Osteoblast (primary cell): ENCODE measurements around the gene ROPN1B. TPM values are rescaled to one million over a fixed set of nuclear protein-coding genes. Genes with fewer than 3 reads are reported as not detected.
"Not testable (repeated sequence)": the region's sequence is repeated elsewhere in the genome, so short reads cannot be mapped to it uniquely, and the experiment has no call there.

Experiments
- DNase-seq: peaks from one replicate; pipeline ENCODE4 v3.0.0; 2011; ENCODE audit warnings: low spot score, mixed read lengths; ENCODE audit not compliant: insufficient read length; ENCODE audit errors: missing footprints
- H2AFZ ChIP-seq: 2 replicates; pipeline ENCODE4 v1.6.0; 2011; ENCODE audit warnings: mild to moderate bottlenecking, low read length
- H3K27ac ChIP-seq: 2 replicates; pipeline ENCODE4 v1.5.1; 2011; ENCODE audit warnings: mild to moderate bottlenecking, low read depth, low read length, moderate library complexity
- H3K27me3 ChIP-seq: 2 replicates; pipeline ENCODE4 v1.6.0; 2012; ENCODE audit warnings: mild to moderate bottlenecking, control low read depth, inconsistent platforms, low read length, moderate library complexity; ENCODE audit not compliant: insufficient read depth
- H3K36me3 ChIP-seq: 2 replicates; pipeline ENCODE4 v1.5.1; 2011; ENCODE audit warnings: mild to moderate bottlenecking, low read length, control low read depth, moderate library complexity; ENCODE audit not compliant: insufficient read depth
- H3K4me1 ChIP-seq: 2 replicates; pipeline ENCODE4 v1.5.1; 2011; ENCODE audit warnings: mild to moderate bottlenecking, low read length, control low read depth, moderate library complexity; ENCODE audit not compliant: insufficient read depth
- H3K4me2 ChIP-seq: 2 replicates; pipeline ENCODE4 v1.6.0; 2011; ENCODE audit warnings: mild to moderate bottlenecking, low read length; ENCODE audit not compliant: insufficient read depth
- H3K4me3 ChIP-seq: fragments of 200-600 bp; sonication (generic); 3 replicates; pipeline ENCODE4 v1.5.1; 2012; ENCODE audit warnings: mild to moderate bottlenecking, low read length, inconsistent platforms; ENCODE audit not compliant: insufficient read depth
- H3K79me2 ChIP-seq: 2 replicates; pipeline ENCODE4 v1.6.0; 2012; ENCODE audit warnings: mild to moderate bottlenecking, low read length, control low read depth, inconsistent platforms; ENCODE audit not compliant: insufficient read depth
- H3K9me3 ChIP-seq: 2 replicates; pipeline ENCODE4 v1.5.1; 2011; ENCODE audit warnings: low read depth, low read length, control low read depth
- H4K20me1 ChIP-seq: 2 replicates; pipeline ENCODE4 v1.6.0; 2012; ENCODE audit warnings: mild to moderate bottlenecking, low read length, control low read depth; ENCODE audit not compliant: insufficient read depth
- total RNA-seq: library from RNA; depleted of rRNA; stranded (reverse); fragments of >200 nt; gene quantifications from 2 replicates; pipeline ENCODE4 v1.2.3, GENCODE V29; 2012
- TF ChIP-seq, protein P1 (sequence below): IDR thresholded peaks from 2 replicates; pipeline ENCODE4 v1.5.1; 2011; ENCODE audit warnings: mild to moderate bottlenecking, low read depth, low read length, moderate library complexity; ENCODE audit errors: extremely low read depth

The ROPN1B gene
- total RNA-seq, 1 donor: not detected

GRCh38 chr3:125965505-125965904 lies 3.5 kb upstream of the ROPN1B start:
- no peak for DNase-seq
- Histone ChIP-seq H3K4me1 (no peaks in the 10 kb centered on the region), H2AFZ (no peak overlapping the region), H3K9me3 (no peaks in the 10 kb centered on the region), H3K27ac (no peak overlapping the region), H3K27me3 (peaks cover 41% of the 10 kb centered on the region), H3K4me2 (no peak overlapping the region), H3K36me3 (no peaks in the 10 kb centered on the region), H4K20me1 (no peaks in the 10 kb centered on the region), H3K79me2 (no peaks in the 10 kb centered on the region), H3K4me3 (no peak overlapping the region)
- TF ChIP-seq, protein P1, sequence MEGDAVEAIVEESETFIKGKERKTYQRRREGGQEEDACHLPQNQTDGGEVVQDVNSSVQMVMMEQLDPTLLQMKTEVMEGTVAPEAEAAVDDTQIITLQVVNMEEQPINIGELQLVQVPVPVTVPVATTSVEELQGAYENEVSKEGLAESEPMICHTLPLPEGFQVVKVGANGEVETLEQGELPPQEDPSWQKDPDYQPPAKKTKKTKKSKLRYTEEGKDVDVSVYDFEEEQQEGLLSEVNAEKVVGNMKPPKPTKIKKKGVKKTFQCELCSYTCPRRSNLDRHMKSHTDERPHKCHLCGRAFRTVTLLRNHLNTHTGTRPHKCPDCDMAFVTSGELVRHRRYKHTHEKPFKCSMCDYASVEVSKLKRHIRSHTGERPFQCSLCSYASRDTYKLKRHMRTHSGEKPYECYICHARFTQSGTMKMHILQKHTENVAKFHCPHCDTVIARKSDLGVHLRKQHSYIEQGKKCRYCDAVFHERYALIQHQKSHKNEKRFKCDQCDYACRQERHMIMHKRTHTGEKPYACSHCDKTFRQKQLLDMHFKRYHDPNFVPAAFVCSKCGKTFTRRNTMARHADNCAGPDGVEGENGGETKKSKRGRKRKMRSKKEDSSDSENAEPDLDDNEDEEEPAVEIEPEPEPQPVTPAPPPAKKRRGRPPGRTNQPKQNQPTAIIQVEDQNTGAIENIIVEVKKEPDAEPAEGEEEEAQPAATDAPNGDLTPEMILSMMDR: no peak

GRCh38 chr3:125967156-125967555 lies 1.8 kb upstream of the ROPN1B start:
- TF ChIP-seq, protein P1: no peak
- Histone ChIP-seq H3K4me1 (no peaks in the 10 kb centered on the region), H3K4me3 (no peak overlapping the region), H3K9me3 (no peaks in the 10 kb centered on the region), H3K79me2 (no peaks in the 10 kb centered on the region), H3K27me3 (peaks cover 57% of the 10 kb centered on the region), H3K4me2 (no peak overlapping the region), H3K27ac (no peak overlapping the region), H4K20me1 (no peaks in the 10 kb centered on the region), H2AFZ (no peak overlapping the region), H3K36me3 (no peaks in the 10 kb centered on the region)
- no peak for DNase-seq

DNA sequence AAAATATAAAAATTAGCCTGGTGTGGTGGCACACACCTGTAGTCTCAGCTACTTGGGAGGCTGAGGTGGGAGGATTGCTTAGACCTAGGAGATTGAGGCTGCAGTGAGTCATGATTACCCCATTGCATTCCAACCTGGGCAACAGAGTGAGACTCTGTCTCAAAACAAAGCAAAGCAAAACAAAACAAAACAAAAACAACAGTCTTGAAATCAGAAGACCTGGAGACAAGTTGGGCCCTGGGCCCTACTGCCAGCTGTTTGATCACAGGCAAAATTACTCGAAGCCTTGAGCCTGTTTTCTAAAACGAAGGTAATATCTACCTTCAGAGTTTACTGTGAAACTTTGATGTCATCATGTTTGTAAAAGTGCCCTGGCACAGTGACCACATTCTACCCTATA lies 857 bp upstream of the ROPN1B start:
- H2AFZ ChIP-seq, H3K79me2 ChIP-seq, H3K36me3 ChIP-seq, H3K9me3 ChIP-seq, H3K27ac ChIP-seq, H3K4me2 ChIP-seq, DNase-seq, H3K4me3 ChIP-seq, H4K20me1 ChIP-seq, H3K4me1 ChIP-seq: not testable (repeated sequence)
- peaks cover 59% of the 10 kb centered on the region for H3K27me3 ChIP-seq

DNA sequence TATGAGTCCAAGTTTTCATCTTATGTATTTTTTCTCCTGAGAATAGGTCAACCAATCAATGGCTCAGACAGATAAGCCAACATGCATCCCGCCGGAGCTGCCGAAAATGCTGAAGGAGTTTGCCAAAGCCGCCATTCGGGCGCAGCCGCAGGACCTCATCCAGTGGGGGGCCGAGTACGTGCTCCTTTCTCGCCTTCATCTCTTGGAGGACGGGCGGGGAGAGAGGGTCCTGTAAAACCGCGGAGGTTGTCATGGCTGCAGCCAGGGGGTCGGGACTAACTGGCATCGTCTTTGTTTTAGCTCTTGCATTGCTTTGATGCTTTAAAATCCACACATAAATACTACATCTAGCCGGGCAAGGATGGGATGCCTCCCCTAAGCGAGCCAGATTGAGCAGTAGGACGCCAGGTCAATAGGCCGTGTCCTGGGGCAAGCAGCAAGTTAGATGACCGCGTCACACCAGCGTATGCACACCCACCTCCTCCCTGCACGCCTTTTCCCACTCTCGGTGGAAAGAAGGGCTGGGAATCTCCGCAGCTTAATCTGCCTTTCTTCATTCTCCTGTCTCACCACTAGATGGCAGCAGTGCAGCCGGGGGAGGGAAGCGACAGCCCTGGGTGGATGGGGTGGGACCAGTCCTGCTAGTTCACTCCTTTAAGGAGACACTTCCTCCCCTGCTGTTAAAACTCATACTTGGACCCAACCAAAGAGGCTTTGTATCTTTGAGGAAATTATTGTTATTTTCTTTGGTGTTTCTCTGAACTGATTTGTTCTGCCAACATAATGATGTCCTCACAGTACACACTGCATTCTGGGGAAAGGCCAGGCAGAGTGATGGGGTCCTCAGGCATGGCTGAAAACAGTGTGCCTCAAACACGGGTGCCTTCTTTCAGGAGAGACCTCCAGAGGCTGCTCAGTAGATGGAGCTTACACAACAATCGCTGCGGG lies 3.3 kb downstream of the ROPN1B start:
- not testable (repeated sequence) for H3K79me2 ChIP-seq, DNase-seq, H3K9me3 ChIP-seq, H3K27ac ChIP-seq, H3K36me3 ChIP-seq, H4K20me1 ChIP-seq
- peak overlapping the region; percentile 85 for H3K4me2 ChIP-seq
- H3K4me3 ChIP-seq: peak overlapping the region; percentile 64
- TF ChIP-seq, protein P1: peak; percentile 62
- H2AFZ ChIP-seq: peak overlapping the region; percentile 85
- H3K27me3 ChIP-seq: peaks cover 34% of the 10 kb centered on the region
- peaks cover 13% of the 10 kb centered on the region for H3K4me1 ChIP-seq

DNA sequence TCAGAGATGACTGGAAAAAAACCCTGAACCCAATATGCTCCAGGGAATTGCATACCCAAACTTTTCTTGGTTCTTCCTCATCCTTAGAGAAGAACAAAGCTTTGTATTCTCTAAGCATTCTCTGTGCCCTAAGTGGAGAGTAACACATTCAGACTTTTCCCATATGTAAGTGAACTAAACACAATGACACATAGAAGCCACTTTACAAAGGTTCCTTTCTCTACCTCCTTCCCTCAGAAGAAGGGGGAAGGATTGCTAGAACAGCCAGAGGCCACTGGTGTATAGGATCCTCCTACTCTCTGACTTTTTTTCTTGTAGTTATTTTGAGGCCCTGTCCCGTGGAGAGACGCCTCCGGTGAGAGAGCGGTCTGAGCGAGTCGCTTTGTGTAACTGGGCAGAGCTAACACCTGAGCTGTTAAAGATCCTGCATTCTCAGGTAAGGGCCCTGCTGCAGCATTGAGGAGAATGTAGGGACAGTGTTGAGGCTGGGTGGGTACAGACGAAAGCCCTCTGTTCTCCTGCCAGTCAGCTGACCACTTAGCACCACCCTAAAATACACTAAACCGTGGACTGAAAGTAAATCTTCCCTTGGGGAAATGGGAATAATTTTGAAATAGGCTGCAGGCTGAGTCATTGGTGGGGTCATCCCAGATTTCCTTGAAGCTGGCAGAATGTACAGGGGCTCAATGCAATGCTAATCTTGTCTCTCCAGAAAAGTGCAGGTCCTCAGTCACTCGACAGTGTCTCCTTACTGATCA lies 6.4 kb downstream of the ROPN1B start:
- DNase-seq: not testable (repeated sequence)

DNA sequence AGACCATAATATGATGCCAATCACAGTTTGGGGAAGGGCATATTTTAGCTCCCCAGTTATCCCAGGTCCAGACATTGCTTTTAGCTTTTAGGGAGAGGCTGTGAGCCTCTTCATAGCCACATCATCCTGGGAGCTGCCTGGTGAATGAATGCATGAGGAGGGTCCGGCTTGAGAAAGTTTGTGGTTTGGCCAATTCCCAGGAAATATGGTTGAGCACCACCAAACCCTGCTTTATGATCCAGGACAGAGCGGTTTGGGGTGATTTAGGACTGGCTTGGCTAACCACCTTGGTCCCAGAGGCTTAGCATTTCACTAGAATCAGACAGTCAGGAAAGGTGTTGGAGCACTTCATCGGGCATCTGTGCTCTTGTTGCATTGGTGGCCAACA lies 7.0 kb downstream of the ROPN1B start:
- H3K4me1 ChIP-seq: peaks cover 13% of the 10 kb centered on the region
- not testable (repeated sequence) for DNase-seq, H3K79me2 ChIP-seq, H3K9me3 ChIP-seq, H2AFZ ChIP-seq, H4K20me1 ChIP-seq, H3K27ac ChIP-seq, H3K36me3 ChIP-seq
- H3K4me3 ChIP-seq: peak overlapping the region; percentile 2
- peak overlapping the region; percentile 69 for H3K4me2 ChIP-seq
- H3K27me3 ChIP-seq: peaks cover 13% of the 10 kb centered on the region

More for the DNA sequence above, 6.4 kb downstream of the ROPN1B start:
- peaks cover 19% of the 10 kb centered on the region for H3K27me3 ChIP-seq
- not testable (repeated sequence) for H3K79me2 ChIP-seq, H3K9me3 ChIP-seq, H3K36me3 ChIP-seq, H4K20me1 ChIP-seq, H3K27ac ChIP-seq
- peak overlapping the region; percentile 60 for H2AFZ ChIP-seq
- peaks cover 13% of the 10 kb centered on the region for H3K4me1 ChIP-seq
- peak overlapping the region; percentile 69 for H3K4me2 ChIP-seq
- peak overlapping the region; percentile 33 for H3K4me3 ChIP-seq
